SK-N-SH (cell line): ENCODE data around the gene TMEM184A. TPM values are rescaled to one million over a fixed set of nuclear protein-coding genes. Genes with fewer than 3 reads are reported as not detected.

Experiments used
- CTCF ChIA-PET: fragments of 300-600, 350-600 bp; formaldehyde crosslinking; extraction: SDS; loops from one replicate; lab custom pipeline; 2021; lab: Yijun Ruan, JAX
- POLR2A ChIA-PET: fragments of 350-600 bp; sonication (Branson Sonifier 250); formaldehyde crosslinking; extraction: SDS; loops from one replicate; lab custom pipeline; 2020; ENCODE audit warnings: antibody characterized with exemption, inconsistent platforms; lab: Yijun Ruan, JAX
- DNase-seq: peaks from one replicate; pipeline ENCODE4 v3.0.0; 2012
- H2AFZ ChIP-seq: fragments of 200-600 bp; sonication (generic); 2 replicates; pipeline ENCODE4 v1.8.1; 2016; ENCODE audit warnings: antibody characterized with exemption, mild to moderate bottlenecking, low read depth
- H3F3A ChIP-seq: fragments of 200-600 bp; sonication (generic); replicated peaks from 2 replicates; pipeline ENCODE3; 2016; ENCODE audit warnings: antibody characterized with exemption, mild to moderate bottlenecking; ENCODE audit not compliant: insufficient read depth
- H3K27ac ChIP-seq, 2 experiments: fragments of 200-500 bp in 1 of 2; fragments of 200-600 bp in 1 of 2; sonication (Bioruptor generic) in 1 of 2; sonication (generic), shearing (Covaris generic) in 1 of 2; 2 replicates each; pipeline versions ENCODE4 v1.5.1 to v1.6.1; 2014 to 2016; ENCODE audit warnings: low read depth in 2 of 2, inconsistent platforms in 1 of 2, low read length in 1 of 2, mild to moderate bottlenecking in 1 of 2, mixed read lengths in 1 of 2
- H3K27me3 ChIP-seq: fragments of 200-600 bp; sonication (generic), shearing (Covaris generic); 2 replicates; pipeline ENCODE4 v1.6.1; 2016; ENCODE audit warnings: mixed run types; ENCODE audit not compliant: insufficient read depth
- H3K36me3 ChIP-seq, 2 experiments: fragments of 200-500 bp in 1 of 2; fragments of 200-600 bp in 1 of 2; sonication (Bioruptor generic) in 1 of 2; sonication (generic) in 1 of 2; replicated peaks in 1 of 2; 2 replicates each; pipeline versions ENCODE3 to v1.5.1; 2014 to 2016; ENCODE audit warnings: low read length in 1 of 2, mild to moderate bottlenecking in 1 of 2; ENCODE audit not compliant: insufficient read depth in 2 of 2, control insufficient read depth in 1 of 2
- H3K4me1 ChIP-seq, 2 experiments: fragments of 200-500 bp in 1 of 2; fragments of 200-600 bp in 1 of 2; sonication (Bioruptor generic) in 1 of 2; sonication (generic), shearing (Covaris generic) in 1 of 2; 2 replicates each; pipeline versions ENCODE4 v1.5.1 to v1.6.1; 2014 to 2016; ENCODE audit warnings: low read depth in 1 of 2, low read length in 1 of 2, mixed run types in 1 of 2; ENCODE audit not compliant: insufficient read depth in 2 of 2, control insufficient read depth in 1 of 2
- H3K4me2 ChIP-seq: fragments of 200-600 bp; sonication (generic), shearing (Covaris generic); 2 replicates; pipeline ENCODE4 v1.6.1; 2017; ENCODE audit warnings: mixed run types
- H3K4me3 ChIP-seq, 2 experiments: fragments of 200-500 bp in 1 of 2; fragments of 200-600 bp in 1 of 2; sonication (Bioruptor generic) in 1 of 2; sonication (generic), shearing (Covaris generic) in 1 of 2; 2 replicates each; pipeline versions ENCODE4 v1.5.1 to v1.8.1; 2014 to 2016; ENCODE audit warnings: low read depth in 2 of 2, inconsistent platforms in 1 of 2, low read length in 1 of 2, mild to moderate bottlenecking in 1 of 2, mixed read lengths in 1 of 2, moderate library complexity in 1 of 2
- H3K79me2 ChIP-seq: fragments of 200-600 bp; sonication (generic); 2 replicates; pipeline ENCODE4 v1.8.1; 2017; ENCODE audit warnings: mild to moderate bottlenecking; ENCODE audit not compliant: insufficient read depth
- H3K9ac ChIP-seq: fragments of 200-600 bp; sonication (generic); 2 replicates; pipeline ENCODE4 v1.6.1; 2017; ENCODE audit warnings: mixed run types
- H3K9me2 ChIP-seq: fragments of 200-600 bp; sonication (generic); 2 replicates; pipeline ENCODE4 v1.6.1; 2017; ENCODE audit warnings: mixed run types
- H3K9me3 ChIP-seq: fragments of 200-600 bp; sonication (generic); 2 replicates; pipeline ENCODE4 v1.6.1; 2017; ENCODE audit warnings: mixed run types, mild to moderate bottlenecking, moderate library complexity
- H4K20me1 ChIP-seq: fragments of 200-600 bp; sonication (generic); 2 replicates; pipeline ENCODE4 v1.6.1; 2017; ENCODE audit warnings: mild to moderate bottlenecking, mixed run types; ENCODE audit not compliant: insufficient read depth
- CHD2 ChIP-seq: fragments of 150-350 bp; IDR thresholded peaks from 2 replicates; pipeline ENCODE4 v1.6.1; 2018; ENCODE audit warnings: low read length; ENCODE audit not compliant: partially characterized antibody
- EP300 ChIP-seq, 2 experiments: IDR thresholded peaks; 2 replicates each; pipeline versions ENCODE4 v1.4.0 to v1.6.1; 2012; ENCODE audit warnings: borderline replicate concordance in 1 of 2, low read depth in 1 of 2, low read length in 1 of 2
- FOXM1 ChIP-seq: IDR thresholded peaks from 2 replicates; pipeline ENCODE4 v1.4.0; 2012; ENCODE audit warnings: low read depth, mild to moderate bottlenecking
- JUND ChIP-seq: IDR thresholded peaks from 2 replicates; pipeline ENCODE4 v1.4.0; 2012
- MAX ChIP-seq: IDR thresholded peaks from 2 replicates; pipeline ENCODE4 v1.4.0; 2012; ENCODE audit warnings: low read depth
- NFIC ChIP-seq: IDR thresholded peaks from 2 replicates; pipeline ENCODE4 v1.4.0; 2012; ENCODE audit warnings: borderline replicate concordance
- NRF1 ChIP-seq: IDR thresholded peaks from 2 replicates; pipeline ENCODE4 v1.6.1; 2012; ENCODE audit warnings: low read depth, mild to moderate bottlenecking, low read length
- RAD21 ChIP-seq: IDR thresholded peaks from 2 replicates; pipeline ENCODE4 v1.6.1; 2012; ENCODE audit warnings: mild to moderate bottlenecking, low read length
- RCOR1 ChIP-seq: fragments of 150-350 bp; IDR thresholded peaks from 2 replicates; pipeline ENCODE4 v1.6.1; 2017; ENCODE audit warnings: antibody characterized with exemption, low read length
- REST ChIP-seq: IDR thresholded peaks from 2 replicates; pipeline ENCODE4 v1.6.1; 2012; ENCODE audit warnings: mild to moderate bottlenecking, low read depth, low read length, moderate library complexity
- RXRA ChIP-seq: IDR thresholded peaks from 2 replicates; pipeline ENCODE4 v1.4.0; 2012; ENCODE audit warnings: low read depth, mild to moderate bottlenecking, borderline replicate concordance
- SIN3A ChIP-seq: IDR thresholded peaks from 2 replicates; pipeline ENCODE4 v1.6.1; 2012; ENCODE audit warnings: low read depth, mild to moderate bottlenecking, low read length, moderate library complexity, borderline replicate concordance
- USF1 ChIP-seq: IDR thresholded peaks from 2 replicates; pipeline ENCODE4 v1.4.0; 2012; ENCODE audit warnings: low read depth, borderline replicate concordance
- ZBTB33 ChIP-seq: IDR thresholded peaks from 2 replicates; pipeline ENCODE4 v1.4.0; 2012; ENCODE audit warnings: low read depth, borderline replicate concordance
- WGBS: methylation state at CpG from one replicate; pipeline ENCODE4 v1.1.6; 2017; ENCODE audit warnings: low lambda C conversion rate; 5-methylcytosine and 5-hydroxymethylcytosine counted together
- polyA plus RNA-seq, 3 experiments: library from polyadenylated mRNA; depleted of rRNA; stranded (reverse); fragments of >200 nt; gene quantifications; 2 replicates each; pipeline ENCODE4 v1.2.3, GENCODE V29; 2012

TMEM184A gene
- polyA plus RNA-seq, 1 of the 3 experiments (the other 2 are of a cell fraction), result 1.5 TPM

GRCh38 chr7:1530946-1531262 is 25.1 kb downstream of the TMEM184A start:
- peaks cover 33 to 35% of the 10 kb centered on the region in 2 experiments; a peak in 3 of 4 replicates for H3K4me1 ChIP-seq
- peaks cover 43% of the 10 kb centered on the region for H3F3A ChIP-seq
- no peak overlapping the region; a peak in 1 of 4 replicates for H3K27ac ChIP-seq
- H3K4me3 ChIP-seq, result peak overlapping the region; percentile 55 to 66
- CTCF ChIA-PET, result no interaction called here
- H3K4me2 ChIP-seq, result peak overlapping the region; percentile 92; the same call in 1 of the 2 replicates
- POLR2A ChIA-PET, result no interaction called here
- DNase-seq, result no peak
- peaks cover 13% of the 10 kb centered on the region; the same call in 1 of the 2 replicates for H4K20me1 ChIP-seq
- H3K9ac ChIP-seq, result peak overlapping the region; percentile 62; the same call in 1 of the 2 replicates
- H3K9me3 ChIP-seq, result no peaks in the 10 kb centered on the region
- no peak overlapping the region for H2AFZ ChIP-seq
- no peaks in the 10 kb centered on the region for H3K9me2 ChIP-seq
- H3K79me2 ChIP-seq, result peaks cover 50% of the 10 kb centered on the region
- 20% methylated on average over 1 of the region's 45 CpGs for WGBS
- H3K27me3 ChIP-seq, result no peaks in the 10 kb centered on the region
- TF ChIP-seq SIN3A, result no peak
- no peak for TF ChIP-seq NRF1
- TF ChIP-seq CHD2, result no peak
- no peak for TF ChIP-seq RXRA
- TF ChIP-seq ZBTB33, result no peak
- TF ChIP-seq RAD21, result no peak
- TF ChIP-seq MAX, result no peak; the same call in 1 of the 2 replicates
- TF ChIP-seq REST, result no peak
- TF ChIP-seq FOXM1, result no peak
- TF ChIP-seq RCOR1, result no peak
- TF ChIP-seq USF1, result no peak
- no peak for TF ChIP-seq JUND
- TF ChIP-seq NFIC, result no peak
- TF ChIP-seq EP300 (IDR thresholded peaks at IDR 0.05; ENCODE audit: borderline replicate concordance in 1 of 2, low read depth in 1 of 2, low read length in 1 of 2), result no peak
- H3K36me3 ChIP-seq, result no peaks in the 10 kb centered on the region
